GM12891 (cell line): ENCODE data around the gene ATG7.

Experiments
- PAX5 ChIP-seq: IDR thresholded peaks from 2 replicates; pipeline ENCODE4 v1.6.1; 2011; ENCODE audit warnings: low read length, moderate library complexity, mild to moderate bottlenecking; ENCODE audit not compliant: insufficient read depth, severe bottlenecking
- POLR2A ChIP-seq: IDR thresholded peaks from 2 replicates; pipeline ENCODE4 v1.6.1; 2011; ENCODE audit warnings: low read depth, low read length, control low read depth
- POLR2AphosphoS5 ChIP-seq: IDR thresholded peaks from 2 replicates; pipeline ENCODE4 v1.6.1; 2011; ENCODE audit warnings: low read depth, low read length, control low read depth
- POU2F2 ChIP-seq: IDR thresholded peaks from 2 replicates; pipeline ENCODE4 v1.6.1; 2011; ENCODE audit warnings: low read depth, mild to moderate bottlenecking, control low read depth, low read length, moderate library complexity
- SPI1 ChIP-seq: IDR thresholded peaks from 2 replicates; pipeline ENCODE4 v1.6.1; 2011; ENCODE audit warnings: low read depth, low read length, control low read depth
- TAF1 ChIP-seq: IDR thresholded peaks from 2 replicates; pipeline ENCODE4 v1.6.1; 2011; ENCODE audit warnings: low read depth, low read length, control low read depth

GRCh38 chr3:11574981-11575669 is 302.9 kb downstream of the ATG7 start:
- TF ChIP-seq POLR2A: no peak
- TF ChIP-seq POU2F2: no peak
- no peak for TF ChIP-seq SPI1
- no peak for TF ChIP-seq POLR2AphosphoS5
- no peak for TF ChIP-seq TAF1
- TF ChIP-seq PAX5: no peak
